SK-N-SH treated with all-trans-retinoic acid at 6 μM for 48 hours (cell line): ENCODE results near the gene PCID2.

Experiments
- CREB5 ChIP-seq: fragments of 250-450 bp; sonication (Bioruptor Pico); IDR thresholded peaks from 2 replicates; pipeline ENCODE4 v1.5.1; 2020; ENCODE audit warnings: low read depth, mild to moderate bottlenecking, moderate library complexity
- CSDC2 ChIP-seq: fragments of 250-450 bp; sonication (Bioruptor Pico); IDR thresholded peaks from 2 replicates; pipeline ENCODE4 v1.5.0; 2020; ENCODE audit warnings: mild to moderate bottlenecking, moderate library complexity
- CSRNP3 ChIP-seq: fragments of 250-450 bp; sonication (Bioruptor Pico); IDR thresholded peaks from 2 replicates; pipeline ENCODE4 v1.5.1; 2021; ENCODE audit warnings: mild to moderate bottlenecking, moderate library complexity
- GLIS3 ChIP-seq: fragments of 250-450 bp; sonication (Bioruptor Pico); IDR thresholded peaks from 2 replicates; pipeline ENCODE4 v1.5.0; 2020; ENCODE audit warnings: mild to moderate bottlenecking, moderate library complexity
- ISL1 ChIP-seq: fragments of 250-450 bp; sonication (Bioruptor Pico); IDR thresholded peaks from 2 replicates; pipeline ENCODE4 v2.1.2; 2022; ENCODE audit warnings: mild to moderate bottlenecking, moderate library complexity
- OSR1 ChIP-seq: fragments of 250-450 bp; sonication (Bioruptor Pico); IDR thresholded peaks from 2 replicates; pipeline ENCODE4 v1.8.0; 2022; ENCODE audit warnings: moderate library complexity, mild to moderate bottlenecking, inconsistent platforms
- PATZ1 ChIP-seq: fragments of 250-450 bp; sonication (Bioruptor Pico); IDR thresholded peaks from 2 replicates; pipeline ENCODE4 v1.8.0; 2020; ENCODE audit warnings: mild to moderate bottlenecking, moderate library complexity, borderline replicate concordance
- POU6F1 ChIP-seq: fragments of 250-450 bp; sonication (Bioruptor Pico); IDR thresholded peaks from 2 replicates; pipeline ENCODE4 v1.8.0; 2021; ENCODE audit warnings: low read depth, mild to moderate bottlenecking, moderate library complexity, borderline replicate concordance
- PPARA ChIP-seq: fragments of 250-450 bp; sonication (Bioruptor Pico); IDR thresholded peaks from 2 replicates; pipeline ENCODE4 v1.5.0; 2020; ENCODE audit warnings: mild to moderate bottlenecking, borderline replicate concordance
- RARB ChIP-seq: fragments of 250-450 bp; sonication (Bioruptor Pico); IDR thresholded peaks from 2 replicates; pipeline ENCODE4 v1.8.0; 2021; ENCODE audit warnings: mild to moderate bottlenecking, moderate library complexity
- TCF4 ChIP-seq: fragments of 250-450 bp; sonication (Bioruptor Pico); IDR thresholded peaks from 2 replicates; pipeline ENCODE4 v1.8.0; 2021; ENCODE audit warnings: mild to moderate bottlenecking, moderate library complexity, borderline replicate concordance
- ZC3H10 ChIP-seq: fragments of 250-450 bp; sonication (Bioruptor Pico); IDR thresholded peaks from 2 replicates; pipeline ENCODE4 v1.5.1; 2021; ENCODE audit warnings: mild to moderate bottlenecking, moderate library complexity
- ZFP30 ChIP-seq: fragments of 450-650 bp; formaldehyde crosslinking; IDR thresholded peaks from 2 replicates; pipeline ENCODE4 v1.5.0; 2022; ENCODE audit warnings: mild to moderate bottlenecking, moderate library complexity
- ZNF70 ChIP-seq: fragments of 450-650 bp; formaldehyde crosslinking; IDR thresholded peaks from 2 replicates; pipeline ENCODE4 v1.5.0; 2020; ENCODE audit warnings: mild to moderate bottlenecking, moderate library complexity

- TF ChIP-seq OSR1 = no peak
- TF ChIP-seq CREB5 (CRISPR knock-in tag) = no peak
- no peak for TF ChIP-seq RARB (CRISPR knock-in tag)
- no peak for TF ChIP-seq CSDC2 (CRISPR knock-in tag)
- TF ChIP-seq ZNF70 = no peak
- TF ChIP-seq ZFP30 (CRISPR knock-in tag) = no peak
- no peak for TF ChIP-seq CSRNP3 (CRISPR knock-in tag)
- no peak for TF ChIP-seq ISL1 (CRISPR knock-in tag)
- no peak for TF ChIP-seq TCF4 (CRISPR knock-in tag)
- TF ChIP-seq GLIS3 (CRISPR knock-in tag) = no peak
- no peak for TF ChIP-seq POU6F1 (CRISPR knock-in tag)
- TF ChIP-seq PATZ1 (CRISPR knock-in tag) = no peak
- no peak for TF ChIP-seq PPARA
- TF ChIP-seq ZC3H10 (CRISPR knock-in tag) = no peak
These were observed 514 bp downstream of the PCID2 start for GRCh38 chr13:113207890-113208420.
